ENCODE measurements around the gene PLEKHG7. TPM values are rescaled to one million over a fixed set of nuclear protein-coding genes. Genes with fewer than 3 reads are reported as not detected.

The PLEKHG7 gene
- total and polyA plus RNA-seq, 9 of the 15 experiments (the other 6 are each of a cell fraction or from before 2014, with no cell fraction given): 0.03 TPM; not detected in 8

DNA sequence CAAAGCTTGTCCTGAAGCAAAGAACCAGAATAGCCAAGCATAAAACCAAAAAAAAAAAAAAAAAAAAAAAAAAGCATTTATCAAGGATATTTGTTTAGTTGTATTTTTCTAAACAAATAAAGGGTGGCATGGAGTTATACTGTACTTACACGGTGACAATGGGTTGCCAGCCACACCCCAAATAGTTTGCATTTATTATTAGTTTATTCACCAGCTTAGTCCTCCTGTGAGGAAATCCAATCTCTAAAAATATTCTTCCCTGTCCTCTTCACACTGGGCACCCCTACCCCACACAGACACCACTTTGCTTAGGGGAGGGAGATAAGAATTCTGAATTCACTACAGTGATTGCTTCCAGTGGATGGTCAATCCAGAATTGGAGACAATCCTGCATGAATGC, 18.9 kb downstream of the PLEKHG7 start:
- H3K79me2 ChIP-seq (ENCODE audit: control insufficient read depth, insufficient read depth, low read length): no peaks in the 10 kb centered on the region
- H3K4me1 ChIP-seq (replicated peaks in 1 of 2; ENCODE audit: control insufficient read depth in 2 of 2, insufficient read depth in 2 of 2, low read length in 2 of 2): no peaks in the 10 kb centered on the region
- H3K27ac ChIP-seq (ENCODE audit: extremely low read depth, low read depth, low read length): no peak overlapping the region
- ChIA-PET POLR2A (no interaction called here), CTCF (ENCODE audit: low intra/inter-chr PET ratio) (no interaction called here)
- in situ Hi-C loops (cut with MboI) (no loop called here), intact Hi-C loops (cut with micrococcal nuclease) (no loop called here)
- no peak overlapping the region for H3K4me2 ChIP-seq (ENCODE audit: insufficient read depth, low read length)
- H4K20me1 ChIP-seq (replicated peaks; ENCODE audit: control insufficient read depth, insufficient read depth, low read length): no peaks in the 10 kb centered on the region
- no peaks in the 10 kb centered on the region for H3K36me3 ChIP-seq (ENCODE audit: control insufficient read depth, insufficient read depth, low read length)
- no peak for FAIRE-seq
- no peak overlapping the region for H2AFZ ChIP-seq (ENCODE audit: low read depth, low read length)
- H3K4me3 ChIP-seq: no peak overlapping the region
- H3K9ac ChIP-seq (ENCODE audit: insufficient read depth in 1 of 2, low read depth in 2 of 2, low read length in 2 of 2): no peak overlapping the region
- no peak for DNase-seq (ENCODE audit: extremely low read depth in 1 of 4, low spot score in 3 of 4)
- 0% methylated on average over 1 of the region's 1 CpG for WGBS (ENCODE audit: insufficient coverage, low coverage, missing lambda C conversion rate)
- no peak for ATAC-seq
- no TSS peak for BruUV-seq (replicated peaks)
- H3K9me3 ChIP-seq (replicated peaks; ENCODE audit: control insufficient read depth, insufficient read depth, low read depth, low read length): 0 out of 2 replicates have a peak, but pooled peaks cover 2% of the 10 kb centered on the region
- H3K27me3 ChIP-seq (ENCODE audit: control insufficient read depth in 2 of 2, insufficient read depth in 2 of 2, low read length in 2 of 2): peaks cover 6 to 10% of the 10 kb centered on the region in 2 experiments; a peak in 4 of 5 replicates
- TF ChIP-seq, protein P1, sequence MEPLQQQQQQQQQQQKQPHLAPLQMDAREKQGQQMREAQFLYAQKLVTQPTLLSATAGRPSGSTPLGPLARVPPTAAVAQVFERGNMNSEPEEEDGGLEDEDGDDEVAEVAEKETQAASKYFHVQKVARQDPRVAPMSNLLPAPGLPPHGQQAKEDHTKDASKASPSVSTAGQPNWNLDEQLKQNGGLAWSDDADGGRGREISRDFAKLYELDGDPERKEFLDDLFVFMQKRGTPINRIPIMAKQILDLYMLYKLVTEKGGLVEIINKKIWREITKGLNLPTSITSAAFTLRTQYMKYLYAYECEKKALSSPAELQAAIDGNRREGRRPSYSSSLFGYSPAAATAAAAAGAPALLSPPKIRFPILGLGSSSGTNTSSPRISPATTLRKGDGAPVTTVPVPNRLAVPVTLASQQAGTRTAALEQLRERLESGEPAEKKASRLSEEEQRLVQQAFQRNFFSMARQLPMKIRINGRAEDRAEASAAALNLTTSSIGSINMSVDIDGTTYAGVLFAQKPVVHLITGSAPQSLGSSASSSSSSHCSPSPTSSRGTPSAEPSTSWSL (CRISPR knock-in tag; IDR thresholded peaks at IDR 0.05; ENCODE audit: borderline replicate concordance): no peak
- TF ChIP-seq PYGO2 (tag; IDR thresholded peaks at IDR 0.05) (no peak), NR2F6 (CRISPR knock-in tag; IDR thresholded peaks at IDR 0.05) (no peak), ZNF764 (CRISPR knock-in tag; IDR thresholded peaks at IDR 0.05; ENCODE audit: low read depth) (no peak)
- no peaks in the 10 kb centered on the region for H3K9me1 ChIP-seq (ENCODE audit: control insufficient read depth, insufficient read depth, low read length)

DNA sequence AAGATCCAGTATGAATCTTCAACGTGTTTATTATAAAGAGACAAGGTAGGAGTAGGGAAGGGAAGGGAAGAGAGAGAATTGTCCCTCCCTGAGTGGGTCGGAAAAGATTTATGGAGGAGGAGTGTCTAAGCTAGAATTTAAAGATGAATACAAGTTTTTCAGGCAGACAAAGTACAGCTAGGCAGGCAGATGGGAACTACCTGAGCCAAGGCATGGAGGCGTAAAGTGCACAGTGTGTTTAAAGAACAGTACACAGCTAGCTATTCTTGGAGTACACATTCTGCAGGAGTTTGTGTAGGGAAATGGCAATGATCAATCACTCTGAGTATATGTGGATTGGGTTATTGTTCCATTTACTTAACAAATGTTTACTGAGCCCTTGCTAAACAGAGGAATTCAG, 20.1 kb downstream of the PLEKHG7 start:
- H3K9ac ChIP-seq (ENCODE audit: insufficient read depth in 1 of 2, low read depth in 2 of 2, low read length in 2 of 2): no peak overlapping the region
- ChIA-PET POLR2A (no interaction called here), CTCF (ENCODE audit: low intra/inter-chr PET ratio) (no interaction called here)
- no peak overlapping the region for H3K4me3 ChIP-seq
- in situ Hi-C loops (cut with MboI): no loop called here
- H3K9me3 ChIP-seq (replicated peaks; ENCODE audit: control insufficient read depth, insufficient read depth, low read depth, low read length): 0 out of 2 replicates have a peak, but pooled peaks cover 2% of the 10 kb centered on the region
- no peaks in the 10 kb centered on the region for H3K36me3 ChIP-seq (ENCODE audit: control insufficient read depth, insufficient read depth, low read length)
- DNase-seq (ENCODE audit: extremely low read depth in 1 of 4, low spot score in 3 of 4) (no peak), FAIRE-seq (no peak), ATAC-seq (no peak)
- BruUV-seq (replicated peaks): no TSS peak
- H3K4me2 ChIP-seq (ENCODE audit: insufficient read depth, low read length): no peak overlapping the region
- WGBS (ENCODE audit: insufficient coverage, low coverage, missing lambda C conversion rate): 0% methylated on average over 3 of the region's 3 CpGs
- TF ChIP-seq HDGF (IDR thresholded peaks at IDR 0.05) (no peak), ZBTB17 (CRISPR knock-in tag; IDR thresholded peaks at IDR 0.05) (no peak), RBM25 (IDR thresholded peaks at IDR 0.05; ENCODE audit: low read depth, low read length, severe bottlenecking) (no peak)
- TF ChIP-seq, protein P2, sequence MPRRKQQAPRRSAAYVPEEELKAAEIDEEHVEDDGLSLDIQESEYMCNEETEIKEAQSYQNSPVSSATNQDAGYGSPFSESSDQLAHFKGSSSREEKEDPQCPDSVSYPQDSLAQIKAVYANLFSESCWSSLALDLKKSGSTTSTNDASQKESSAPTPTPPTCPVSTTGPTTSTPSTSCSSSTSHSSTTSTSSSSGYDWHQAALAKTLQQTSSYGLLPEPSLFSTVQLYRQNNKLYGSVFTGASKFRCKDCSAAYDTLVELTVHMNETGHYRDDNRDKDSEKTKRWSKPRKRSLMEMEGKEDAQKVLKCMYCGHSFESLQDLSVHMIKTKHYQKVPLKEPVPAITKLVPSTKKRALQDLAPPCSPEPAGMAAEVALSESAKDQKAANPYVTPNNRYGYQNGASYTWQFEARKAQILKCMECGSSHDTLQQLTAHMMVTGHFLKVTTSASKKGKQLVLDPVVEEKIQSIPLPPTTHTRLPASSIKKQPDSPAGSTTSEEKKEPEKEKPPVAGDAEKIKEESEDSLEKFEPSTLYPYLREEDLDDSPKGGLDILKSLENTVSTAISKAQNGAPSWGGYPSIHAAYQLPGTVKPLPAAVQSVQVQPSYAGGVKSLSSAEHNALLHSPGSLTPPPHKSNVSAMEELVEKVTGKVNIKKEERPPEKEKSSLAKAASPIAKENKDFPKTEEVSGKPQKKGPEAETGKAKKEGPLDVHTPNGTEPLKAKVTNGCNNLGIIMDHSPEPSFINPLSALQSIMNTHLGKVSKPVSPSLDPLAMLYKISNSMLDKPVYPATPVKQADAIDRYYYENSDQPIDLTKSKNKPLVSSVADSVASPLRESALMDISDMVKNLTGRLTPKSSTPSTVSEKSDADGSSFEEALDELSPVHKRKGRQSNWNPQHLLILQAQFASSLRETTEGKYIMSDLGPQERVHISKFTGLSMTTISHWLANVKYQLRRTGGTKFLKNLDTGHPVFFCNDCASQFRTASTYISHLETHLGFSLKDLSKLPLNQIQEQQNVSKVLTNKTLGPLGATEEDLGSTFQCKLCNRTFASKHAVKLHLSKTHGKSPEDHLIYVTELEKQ (CRISPR knock-in tag; IDR thresholded peaks at IDR 0.05): no peak
- H3K27me3 ChIP-seq (ENCODE audit: control insufficient read depth in 2 of 2, insufficient read depth in 2 of 2, low read length in 2 of 2): peaks cover 5 to 10% of the 10 kb centered on the region in 2 experiments; a peak in 4 of 5 replicates
- no peaks in the 10 kb centered on the region for H4K20me1 ChIP-seq (replicated peaks; ENCODE audit: control insufficient read depth, insufficient read depth, low read length)
- H3K79me2 ChIP-seq (ENCODE audit: control insufficient read depth, insufficient read depth, low read length): no peaks in the 10 kb centered on the region
- H3K9me1 ChIP-seq (ENCODE audit: control insufficient read depth, insufficient read depth, low read length): no peaks in the 10 kb centered on the region
- no peak overlapping the region for H3K27ac ChIP-seq (ENCODE audit: extremely low read depth, low read depth, low read length)
- intact Hi-C loops (cut with micrococcal nuclease): no loop called here
- H3K4me1 ChIP-seq (replicated peaks in 1 of 2; ENCODE audit: control insufficient read depth in 2 of 2, insufficient read depth in 2 of 2, low read length in 2 of 2): no peaks in the 10 kb centered on the region
- H2AFZ ChIP-seq (ENCODE audit: low read depth, low read length): no peak overlapping the region
